ENCODE measurements around the gene EMILIN2. TPM values are rescaled to one million over a fixed set of nuclear protein-coding genes. Genes with fewer than 3 reads are reported as not detected.
"Not testable (repeated sequence)": the region's sequence is repeated elsewhere in the genome, so short reads cannot be mapped to it uniquely, and the experiment has no call there.

The EMILIN2 gene
- total RNA-seq, 1 experiment from 2014 or later = 0.06 TPM

- no peak for DNase-seq
- no peaks in the 10 kb centered on the region for H3K9me3 ChIP-seq (replicated peaks)
- no peak overlapping the region for H3K4me3 ChIP-seq
- H3K27ac ChIP-seq = no peak overlapping the region
- H3K27me3 ChIP-seq = no peaks in the 10 kb centered on the region
- no peaks in the 10 kb centered on the region for H3K4me1 ChIP-seq
- H3K36me3 ChIP-seq = no peaks in the 10 kb centered on the region
These were observed 21.1 kb upstream of the EMILIN2 start for GRCh38 chr18:2825613-2826175.

DNA sequence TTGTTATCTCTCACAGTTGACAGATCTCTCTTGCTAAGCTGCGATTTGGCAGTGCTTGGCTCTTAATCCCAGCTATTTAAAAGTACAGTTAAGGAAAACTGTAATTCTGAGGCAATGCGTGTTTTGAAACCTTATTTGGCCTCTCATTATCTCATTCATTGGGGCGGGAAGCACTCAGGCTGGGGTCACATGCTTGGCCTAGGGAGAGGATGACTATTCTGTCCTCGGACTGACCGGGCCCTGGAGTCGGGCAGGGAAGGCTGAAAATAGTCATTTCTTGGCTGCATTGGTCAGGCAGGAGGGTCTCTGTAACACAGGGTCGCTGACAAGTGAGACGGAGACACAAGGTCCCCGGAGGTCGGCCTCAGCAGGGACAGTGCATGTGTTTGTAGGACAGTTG is 20.2 kb upstream of the EMILIN2 start:
- Histone ChIP-seq H3K27me3 (no peaks in the 10 kb centered on the region), H3K4me1 (no peaks in the 10 kb centered on the region), H3K36me3 (no peaks in the 10 kb centered on the region), H3K9me3 (replicated peaks) (no peaks in the 10 kb centered on the region), H3K4me3 (no peak overlapping the region), H3K27ac (no peak overlapping the region)
- DNase-seq = no peak

GRCh38 chr18:2827061-2827460 is 19.7 kb upstream of the EMILIN2 start:
- Histone ChIP-seq H3K27me3 (no peaks in the 10 kb centered on the region), H3K27ac (no peak overlapping the region), H3K4me1 (no peaks in the 10 kb centered on the region), H3K9me3 (replicated peaks) (no peaks in the 10 kb centered on the region), H3K4me3 (no peak overlapping the region), H3K36me3 (no peaks in the 10 kb centered on the region)
- no peak for DNase-seq

DNA sequence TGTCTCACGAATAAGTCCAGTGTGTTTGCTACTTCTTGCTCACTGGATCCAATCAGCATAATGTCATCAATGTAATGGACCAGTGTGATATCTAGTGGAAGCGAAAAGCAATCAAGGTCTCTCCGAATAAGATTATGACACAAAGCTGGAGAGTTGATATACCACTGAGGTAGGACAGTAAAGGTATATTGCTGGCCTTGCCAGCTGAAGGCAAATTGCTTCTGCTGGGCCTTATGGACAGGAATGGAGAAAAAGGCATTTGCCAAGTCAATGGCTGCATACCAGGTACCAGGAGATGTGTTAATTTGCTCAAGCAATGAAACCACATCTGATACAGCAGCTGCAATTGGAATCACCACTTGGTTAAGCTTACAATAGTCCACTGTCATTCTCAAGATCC is 10.7 kb upstream of the EMILIN2 start:
- H3K4me3 ChIP-seq; H3K4me1 ChIP-seq; H3K27me3 ChIP-seq; H3K27ac ChIP-seq; H3K36me3 ChIP-seq; DNase-seq; H3K9me3 ChIP-seq (replicated peaks): not testable (repeated sequence)

- H3K36me3 ChIP-seq; H3K4me1 ChIP-seq; H3K4me3 ChIP-seq; H3K9me3 ChIP-seq (replicated peaks); H3K27ac ChIP-seq; DNase-seq; H3K27me3 ChIP-seq: not testable (repeated sequence)
These were observed 9.5 kb upstream of the EMILIN2 start for GRCh38 chr18:2837290-2837689.

GRCh38 chr18:2839202-2839601 is 7.6 kb upstream of the EMILIN2 start:
- no peak for DNase-seq
- no peak overlapping the region for H3K4me3 ChIP-seq

DNA sequence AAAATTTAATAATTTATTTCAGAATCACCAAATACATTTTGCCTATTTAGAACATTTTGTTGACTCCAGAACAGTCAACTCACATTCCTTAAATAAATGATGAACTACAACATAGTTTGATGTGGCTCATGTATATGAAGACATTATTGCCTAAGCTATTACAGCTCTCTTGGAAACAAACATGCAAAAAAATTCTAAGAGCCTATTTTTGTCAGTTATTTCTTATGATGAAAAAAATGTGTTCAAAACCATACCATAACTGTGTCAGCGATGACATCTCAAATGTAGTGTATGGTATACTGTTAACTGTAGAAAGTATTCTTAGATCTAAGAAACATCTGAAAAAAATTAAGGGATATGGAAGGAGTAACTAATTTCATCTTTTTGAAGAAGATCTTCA is 6.3 kb upstream of the EMILIN2 start:
- H3K27me3 ChIP-seq = 0 out of 2 replicates have a peak, but pooled peaks cover 3% of the 10 kb centered on the region
- H3K36me3 ChIP-seq = no peaks in the 10 kb centered on the region
- peaks cover 3% of the 10 kb centered on the region; the same call in 1 of the 2 replicates for H3K9me3 ChIP-seq (replicated peaks)
- H3K4me3 ChIP-seq = no peak overlapping the region
- H3K27ac ChIP-seq = no peak overlapping the region
- no peaks in the 10 kb centered on the region for H3K4me1 ChIP-seq
- DNase-seq = no peak

More at GRCh38 chr18:2839202-2839601, 7.6 kb upstream of the EMILIN2 start:
- Histone ChIP-seq H3K36me3 (no peaks in the 10 kb centered on the region), H3K27me3 (no peaks in the 10 kb centered on the region), H3K9me3 (replicated peaks) (0 out of 2 replicates have a peak, but pooled peaks cover 3% of the 10 kb centered on the region), H3K4me1 (no peaks in the 10 kb centered on the region), H3K27ac (no peak overlapping the region)

GRCh38 chr18:2843146-2843545 is 3.7 kb upstream of the EMILIN2 start:
- H3K27ac ChIP-seq = no peak overlapping the region
- no peaks in the 10 kb centered on the region for H3K36me3 ChIP-seq
- no peak overlapping the region for H3K4me3 ChIP-seq
- H3K9me3 ChIP-seq (replicated peaks) = peaks cover 3% of the 10 kb centered on the region; the same call in 1 of the 2 replicates
- no peaks in the 10 kb centered on the region for H3K4me1 ChIP-seq
- 0 out of 2 replicates have a peak, but pooled peaks cover 3% of the 10 kb centered on the region for H3K27me3 ChIP-seq
- DNase-seq = no peak

- H3K27me3 ChIP-seq = 0 out of 2 replicates have a peak, but pooled peaks cover 3% of the 10 kb centered on the region
- H3K36me3 ChIP-seq = no peaks in the 10 kb centered on the region
- H3K9me3 ChIP-seq (replicated peaks) = peaks cover 3% of the 10 kb centered on the region; the same call in 1 of the 2 replicates
- H3K4me1 ChIP-seq = 0 out of 2 replicates have a peak, but pooled peaks cover 5% of the 10 kb centered on the region
- H3K4me3 ChIP-seq = no peak overlapping the region
- no peak for DNase-seq
- no peak overlapping the region for H3K27ac ChIP-seq
These were observed 1.6 kb upstream of the EMILIN2 start for GRCh38 chr18:2845172-2845571.

DNA sequence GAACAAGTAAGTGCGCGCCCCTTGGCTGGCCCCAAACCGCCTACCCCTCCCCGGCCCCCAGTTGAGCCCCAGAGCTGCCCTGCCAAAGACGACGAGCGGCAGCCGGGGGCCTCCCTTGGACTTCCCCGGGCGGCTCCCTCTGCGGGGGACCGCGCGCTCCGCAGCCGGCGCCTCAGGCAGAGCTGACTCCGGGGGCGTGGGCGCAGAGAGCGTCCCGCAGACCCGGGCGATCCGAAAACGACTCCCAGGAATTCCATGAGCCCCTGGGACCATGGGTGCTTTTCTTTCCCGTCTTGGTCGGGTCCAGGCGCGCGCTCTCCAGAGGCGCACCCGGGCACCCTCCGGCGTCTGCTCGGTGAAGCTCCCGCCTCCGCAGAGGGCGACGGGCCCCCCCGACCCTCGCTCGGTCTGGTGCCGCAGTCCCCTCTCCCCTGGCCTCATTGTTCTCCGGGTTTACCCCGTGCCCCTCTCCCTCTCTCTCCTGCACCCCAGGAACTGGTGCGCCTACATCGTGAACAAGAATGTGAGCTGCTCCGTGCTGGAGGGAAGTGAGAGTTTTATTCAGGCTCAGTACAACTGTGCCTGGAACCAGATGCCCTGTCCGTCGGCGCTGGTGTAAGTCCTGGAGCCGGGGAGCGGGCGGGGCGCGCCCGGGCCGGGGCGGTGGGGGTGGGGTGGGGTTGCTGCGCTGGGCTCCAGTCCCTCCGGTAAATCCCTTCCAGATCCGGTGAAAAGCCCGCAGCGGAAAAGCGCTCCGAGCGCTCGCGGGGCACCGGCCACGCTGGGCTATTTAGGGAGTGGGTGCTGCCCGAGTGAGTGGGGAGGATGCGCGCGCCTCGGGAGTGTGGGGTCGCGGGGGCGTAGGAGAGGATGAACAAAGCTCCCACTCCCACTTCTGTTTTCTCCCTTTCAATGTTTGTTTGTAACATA is 776 bp downstream of the EMILIN2 start:
- Histone ChIP-seq H3K27ac (no peak overlapping the region), H3K9me3 (replicated peaks) (no peaks in the 10 kb centered on the region; the same call in 1 of the 2 replicates), H3K4me3 (peak overlapping the region; percentile 54), H3K36me3 (no peaks in the 10 kb centered on the region), H3K27me3 (0 out of 2 replicates have a peak, but pooled peaks cover 3% of the 10 kb centered on the region), H3K4me1 (peaks cover 15% of the 10 kb centered on the region)
- DNase-seq = peak in 1 of 2 experiments; percentile 13

GRCh38 chr18:2848247-2849246 is 1.7 kb downstream of the EMILIN2 start:
- H3K27me3 ChIP-seq = 0 out of 2 replicates have a peak, but pooled peaks cover 3% of the 10 kb centered on the region
- H3K9me3 ChIP-seq (replicated peaks) = no peaks in the 10 kb centered on the region; the same call in 1 of the 2 replicates
- no peak for DNase-seq
- H3K4me3 ChIP-seq = peak overlapping the region; percentile 54
- peaks cover 15% of the 10 kb centered on the region for H3K4me1 ChIP-seq
- H3K36me3 ChIP-seq = no peaks in the 10 kb centered on the region
- H3K27ac ChIP-seq = no peak overlapping the region

GRCh38 chr18:2850816-2851215 is 4.0 kb downstream of the EMILIN2 start:
- DNase-seq = no peak
- H3K9me3 ChIP-seq (replicated peaks) = no peaks in the 10 kb centered on the region

GRCh38 chr18:2851771-2852170 is 5.0 kb downstream of the EMILIN2 start:
- no peaks in the 10 kb centered on the region for H3K27me3 ChIP-seq
- 0 out of 2 replicates have a peak overlapping the region, but pooled peaks have one; percentile 19 for H3K4me3 ChIP-seq
- DNase-seq = peak; percentile 38 to 54
- H3K36me3 ChIP-seq = no peaks in the 10 kb centered on the region
- no peak overlapping the region for H3K27ac ChIP-seq
- H3K9me3 ChIP-seq (replicated peaks) = no peaks in the 10 kb centered on the region
- peaks cover 29% of the 10 kb centered on the region for H3K4me1 ChIP-seq

More at GRCh38 chr18:2850816-2851215, 4.0 kb downstream of the EMILIN2 start:
- H3K36me3 ChIP-seq = no peaks in the 10 kb centered on the region
- no peaks in the 10 kb centered on the region for H3K27me3 ChIP-seq
- no peak overlapping the region for H3K4me3 ChIP-seq
- peaks cover 29% of the 10 kb centered on the region for H3K4me1 ChIP-seq
- no peak overlapping the region for H3K27ac ChIP-seq

- not testable (repeated sequence) for H3K9me3 ChIP-seq (replicated peaks); H3K4me3 ChIP-seq; DNase-seq; H3K36me3 ChIP-seq; H3K27me3 ChIP-seq; H3K27ac ChIP-seq
- peaks cover 29% of the 10 kb centered on the region for H3K4me1 ChIP-seq
These were observed 5.7 kb downstream of the EMILIN2 start for GRCh38 chr18:2852460-2852859.

Data from SJCRH30 (cell line).